Chondrocyte (in vitro differentiated cells): ENCODE data around the gene TMPRSS3. TPM values are rescaled to one million over a fixed set of nuclear protein-coding genes. Genes with fewer than 3 reads are reported as not detected.

Source experiments
- DNase-seq: peaks from one replicate; pipeline ENCODE4 v3.0.0; 2021; ENCODE audit warnings: mixed read lengths, low spot score
- H3K27ac Mint-ChIP-seq: one replicate; pipeline ENCODE4 v1.8.0; 2021; ENCODE audit warnings: mild to moderate bottlenecking, moderate library complexity, mixed read lengths; ENCODE audit not compliant: unreplicated experiment
- H3K27me3 Mint-ChIP-seq: 2 replicates; pipeline ENCODE4 v1.8.0; 2021; ENCODE audit warnings: low read depth, mixed read lengths
- H3K36me3 Mint-ChIP-seq: 2 replicates; pipeline ENCODE4 v1.8.0; 2021; ENCODE audit warnings: low read depth, mixed read lengths
- H3K4me1 Mint-ChIP-seq: 2 replicates; pipeline ENCODE4 v1.8.0; 2021; ENCODE audit warnings: low read depth, mild to moderate bottlenecking, mixed read lengths
- H3K4me3 Mint-ChIP-seq: one replicate; pipeline ENCODE4 v1.8.0; 2021; ENCODE audit warnings: mild to moderate bottlenecking, moderate library complexity, mixed read lengths; ENCODE audit not compliant: unreplicated experiment
- H3K9me3 Mint-ChIP-seq: 2 replicates; pipeline ENCODE4 v1.8.0; 2021; ENCODE audit warnings: low read depth, mixed read lengths
- CTCF ChIP-seq: fragments of 200-600 bp; sonication (generic); IDR thresholded peaks from 2 replicates; pipeline ENCODE4 v1.5.0; 2021; ENCODE audit warnings: antibody characterized with exemption, mild to moderate bottlenecking, moderate library complexity
- long read RNA-seq: library from polyadenylated mRNA; stranded (forward); transcript quantifications from one replicate; pipeline ENCODE4 v2.0.0, GENCODE V29; 2021
- total RNA-seq: library from RNA; stranded (reverse); gene quantifications from 3 replicates; pipeline ENCODE4 v1.2.1, GENCODE V29; 2021

The TMPRSS3 gene
- total RNA-seq: 0.22 TPM in 1 of 3 replicates, not detected in the others
- long read RNA-seq: 0 reads

- Mint-ChIP-seq H3K27me3 (no peaks in the 10 kb centered on the region), H3K9me3 (no peaks in the 10 kb centered on the region), H3K36me3 (no peaks in the 10 kb centered on the region), H3K27ac (no peak within 1 kb of the TSS), H3K4me3 (no peak within 1 kb of the TSS), H3K4me1 (peaks cover 45% of the 10 kb centered on the region)
- no peak for TF ChIP-seq CTCF
- DNase-seq: no peak
These were observed at the start of gene TMPRSS3 for GRCh38 chr21:42395905-42396651. TMPRSS3 (minus strand) TSS chr21:42396052; CDS start chr21:42395417, 635 bp downstream.

- Mint-ChIP-seq H3K27ac (no peak overlapping the region), H3K36me3 (no peaks in the 10 kb centered on the region), H3K27me3 (peaks cover 22% of the 10 kb centered on the region), H3K4me1 (peaks cover 7% of the 10 kb centered on the region), H3K9me3 (no peaks in the 10 kb centered on the region), H3K4me3 (no peak overlapping the region)
- DNase-seq: no peak
- no peak for TF ChIP-seq CTCF
These were observed 49.5 kb upstream of the TMPRSS3 start for GRCh38 chr21:42445311-42445710.

GRCh38 chr21:42444745-42445059 lies 48.9 kb upstream of the TMPRSS3 start:
- H3K27me3 Mint-ChIP-seq: peaks cover 22% of the 10 kb centered on the region
- DNase-seq: no peak
- no peaks in the 10 kb centered on the region for H3K9me3 Mint-ChIP-seq
- no peak for TF ChIP-seq CTCF
- no peak overlapping the region for H3K4me3 Mint-ChIP-seq
- H3K4me1 Mint-ChIP-seq: peaks cover under 1% of the 10 kb centered on the region
- H3K36me3 Mint-ChIP-seq: no peaks in the 10 kb centered on the region
- H3K27ac Mint-ChIP-seq: no peak overlapping the region

GRCh38 chr21:42443876-42444744 lies 48.3 kb upstream of the TMPRSS3 start:
- no peak overlapping the region for H3K27ac Mint-ChIP-seq
- no peak for TF ChIP-seq CTCF
- DNase-seq: no peak
- no peaks in the 10 kb centered on the region for H3K4me1 Mint-ChIP-seq
- H3K36me3 Mint-ChIP-seq: no peaks in the 10 kb centered on the region
- H3K4me3 Mint-ChIP-seq: no peak overlapping the region
- H3K27me3 Mint-ChIP-seq: peaks cover 22% of the 10 kb centered on the region
- no peaks in the 10 kb centered on the region for H3K9me3 Mint-ChIP-seq

- H3K4me1 Mint-ChIP-seq: no peaks in the 10 kb centered on the region
- DNase-seq: no peak
- TF ChIP-seq CTCF: no peak
- no peaks in the 10 kb centered on the region for H3K36me3 Mint-ChIP-seq
- H3K27me3 Mint-ChIP-seq: peaks cover 25% of the 10 kb centered on the region
- no peak overlapping the region for H3K4me3 Mint-ChIP-seq
- no peaks in the 10 kb centered on the region for H3K9me3 Mint-ChIP-seq
- no peak overlapping the region for H3K27ac Mint-ChIP-seq
These were observed 47.4 kb upstream of the TMPRSS3 start for GRCh38 chr21:42443181-42443785.
